ENCODE data around the gene FBP2. TPM values are rescaled to one million over a fixed set of nuclear protein-coding genes. Genes with fewer than 3 reads are reported as not detected.
"Not testable (repeated sequence)": the region's sequence is repeated elsewhere in the genome, so short reads cannot be mapped to it uniquely, and the experiment has no call there.

Gene FBP2
- total RNA-seq, 1 donor from 2014 or later = not detected

- TF ChIP-seq CTCF (IDR thresholded peaks at IDR 0.05) = no peak
- ChIA-PET CTCF (no interaction called here), POLR2A (no interaction called here)
- intact Hi-C loops (cut with micrococcal nuclease) = no loop called here
- H3K4me3 Mint-ChIP-seq = no peak overlapping the region
- H3K36me3 Mint-ChIP-seq (ENCODE audit: low read depth) = no peaks in the 10 kb centered on the region
- H3K9me3 Mint-ChIP-seq = peaks cover 5% of the 10 kb centered on the region
- H3K27ac Mint-ChIP-seq = no peak overlapping the region
- H3K4me1 Mint-ChIP-seq = no peaks in the 10 kb centered on the region
- DNase-seq = no peak
- H3K27me3 Mint-ChIP-seq = peaks cover 15% of the 10 kb centered on the region
- no peak for ATAC-seq (ENCODE audit: low read depth)
These were observed 26.4 kb downstream of the FBP2 start for GRCh38 chr9:94567271-94567670.

GRCh38 chr9:94566550-94566949, 27.1 kb downstream of the FBP2 start:
- no peak for DNase-seq
- H3K27ac Mint-ChIP-seq = no peak overlapping the region
- no peak for TF ChIP-seq CTCF (IDR thresholded peaks at IDR 0.05)
- no peaks in the 10 kb centered on the region for H3K4me1 Mint-ChIP-seq
- H3K27me3 Mint-ChIP-seq = peaks cover 13% of the 10 kb centered on the region
- no peak for ATAC-seq (ENCODE audit: low read depth)
- H3K9me3 Mint-ChIP-seq = peaks cover 5% of the 10 kb centered on the region
- CTCF ChIA-PET = no interaction called here
- POLR2A ChIA-PET = no interaction called here
- no peak overlapping the region for H3K4me3 Mint-ChIP-seq
- intact Hi-C loops (cut with micrococcal nuclease) = no loop called here
- H3K36me3 Mint-ChIP-seq (ENCODE audit: low read depth) = no peaks in the 10 kb centered on the region

GRCh38 chr9:94564279-94564678, 29.3 kb downstream of the FBP2 start:
- H3K27ac Mint-ChIP-seq; CTCF ChIA-PET; H3K36me3 Mint-ChIP-seq (ENCODE audit: low read depth): not testable (repeated sequence)

GRCh38 chr9:94563548-94563947, 30.1 kb downstream of the FBP2 start:
- H3K27ac Mint-ChIP-seq = no peak overlapping the region
- CTCF ChIA-PET = no interaction called here
- no peaks in the 10 kb centered on the region for H3K4me1 Mint-ChIP-seq
- peaks cover 5% of the 10 kb centered on the region for H3K9me3 Mint-ChIP-seq
- no peak overlapping the region for H3K4me3 Mint-ChIP-seq
- H3K36me3 Mint-ChIP-seq (ENCODE audit: low read depth) = no peaks in the 10 kb centered on the region
- TF ChIP-seq CTCF (IDR thresholded peaks at IDR 0.05) = no peak
- DNase-seq (no peak), ATAC-seq (ENCODE audit: low read depth) (no peak)
- intact Hi-C loops (cut with micrococcal nuclease) = no loop called here
- peaks cover 15% of the 10 kb centered on the region for H3K27me3 Mint-ChIP-seq
- POLR2A ChIA-PET = no interaction called here

More at GRCh38 chr9:94564279-94564678, 29.3 kb downstream of the FBP2 start:
- intact Hi-C loops (cut with micrococcal nuclease); H3K4me1 Mint-ChIP-seq; POLR2A ChIA-PET; H3K4me3 Mint-ChIP-seq; H3K9me3 Mint-ChIP-seq; ATAC-seq (ENCODE audit: low read depth); DNase-seq: not testable (repeated sequence)
- H3K27me3 Mint-ChIP-seq = peaks cover 15% of the 10 kb centered on the region

- H3K27ac Mint-ChIP-seq = no peak overlapping the region
- H3K36me3 Mint-ChIP-seq (ENCODE audit: low read depth) = no peaks in the 10 kb centered on the region
- peaks cover 5% of the 10 kb centered on the region for H3K9me3 Mint-ChIP-seq
- H3K4me3 Mint-ChIP-seq = no peak overlapping the region
- intact Hi-C loops (cut with micrococcal nuclease) = no loop called here
- H3K27me3 Mint-ChIP-seq = peaks cover 15% of the 10 kb centered on the region
- POLR2A ChIA-PET = no interaction called here
- H3K4me1 Mint-ChIP-seq = no peaks in the 10 kb centered on the region
- TF ChIP-seq CTCF (IDR thresholded peaks at IDR 0.05) = no peak
- DNase-seq (no peak), ATAC-seq (ENCODE audit: low read depth) (no peak)
- CTCF ChIA-PET = no interaction called here
These were observed 33.4 kb downstream of the FBP2 start for GRCh38 chr9:94560237-94560636.

- TF ChIP-seq CTCF (IDR thresholded peaks at IDR 0.05) = no peak
- H3K27ac Mint-ChIP-seq = no peak overlapping the region
- DNase-seq (no peak), ATAC-seq (ENCODE audit: low read depth) (no peak)
- intact Hi-C loops (cut with micrococcal nuclease) = loop anchor here (10.0 kb wide), 1 partner anchor 567 kb away; no protein-coding TSS in a partner anchor
- H3K36me3 Mint-ChIP-seq (ENCODE audit: low read depth) = no peaks in the 10 kb centered on the region
- peaks cover 13% of the 10 kb centered on the region for H3K27me3 Mint-ChIP-seq
- ChIA-PET POLR2A (no interaction called here), CTCF (no interaction called here)
- H3K4me1 Mint-ChIP-seq = no peaks in the 10 kb centered on the region
- H3K4me3 Mint-ChIP-seq = no peak overlapping the region
- no peaks in the 10 kb centered on the region for H3K9me3 Mint-ChIP-seq
These were observed 36.2 kb downstream of the FBP2 start for GRCh38 chr9:94557376-94557775.

Data from activated B cell treated with CpG ODN at 0.5 μM for 24 hours (primary cell).